Kidney glomerular epithelial cell (primary cell): ENCODE measurements around the gene USH2A.
"Not testable (repeated sequence)": the region's sequence is repeated elsewhere in the genome, so short reads cannot be mapped to it uniquely, and the experiment has no call there.

Source experiments
- DNase-seq: peaks from one replicate; lab custom pipeline; 2025; lab: John Stamatoyannopoulos, UW

USH2A gene

GRCh38 chr1:216410026-216410425 lies 13.2 kb downstream of the USH2A start:
- no peak for DNase-seq

GRCh38 chr1:216390956-216391355 lies 32.3 kb downstream of the USH2A start:
- no peak for DNase-seq

- no peak for DNase-seq
Observed at GRCh38 chr1:216389774-216390173, 33.5 kb downstream of the USH2A start.

- DNase-seq: no peak
Observed at GRCh38 chr1:216388558-216388957, 34.7 kb downstream of the USH2A start.

GRCh38 chr1:216387782-216388181 lies 35.5 kb downstream of the USH2A start:
- DNase-seq: no peak

GRCh38 chr1:216379441-216379840 lies 43.8 kb downstream of the USH2A start:
- no peak for DNase-seq

- DNase-seq: no peak
Observed at GRCh38 chr1:216368249-216368648, 55.0 kb downstream of the USH2A start.

GRCh38 chr1:216366979-216367378 lies 56.3 kb downstream of the USH2A start:
- no peak for DNase-seq

- no peak for DNase-seq
Observed at GRCh38 chr1:216356945-216357344, 66.3 kb downstream of the USH2A start.

- no peak for DNase-seq
Observed at GRCh38 chr1:216350186-216350585, 73.1 kb downstream of the USH2A start.

GRCh38 chr1:216346526-216346925 lies 76.7 kb downstream of the USH2A start:
- DNase-seq: no peak

- not testable (repeated sequence) for DNase-seq
Observed at GRCh38 chr1:216340542-216340941, 82.7 kb downstream of the USH2A start.

- DNase-seq: no peak
Observed at GRCh38 chr1:216332462-216332861, 90.8 kb downstream of the USH2A start.

GRCh38 chr1:216332003-216332402 lies 91.2 kb downstream of the USH2A start:
- DNase-seq: no peak

- no peak for DNase-seq
Observed at GRCh38 chr1:216331211-216331610, 92.0 kb downstream of the USH2A start.

GRCh38 chr1:216330262-216330661 lies 93.0 kb downstream of the USH2A start:
- DNase-seq: no peak

- DNase-seq: no peak
Observed at GRCh38 chr1:216325946-216326345, 97.3 kb downstream of the USH2A start.

GRCh38 chr1:216325336-216325735 lies 97.9 kb downstream of the USH2A start:
- DNase-seq: no peak

GRCh38 chr1:216323344-216323743 lies 99.9 kb downstream of the USH2A start:
- DNase-seq: no peak

- peak; percentile 23 for DNase-seq
Observed at GRCh38 chr1:216314379-216315095, 108.7 kb downstream of the USH2A start.

GRCh38 chr1:216310776-216311175 lies 112.5 kb downstream of the USH2A start:
- peak; percentile 16 for DNase-seq

GRCh38 chr1:216306830-216307229 lies 116.4 kb downstream of the USH2A start:
- DNase-seq: no peak

GRCh38 chr1:216303690-216304089 lies 119.6 kb downstream of the USH2A start:
- no peak for DNase-seq

- DNase-seq: no peak
Observed at GRCh38 chr1:216293683-216294082, 129.6 kb downstream of the USH2A start.
